Keratinocyte (primary cell): ENCODE measurements around the gene MLIP. TPM values are rescaled to one million over a fixed set of nuclear protein-coding genes. Genes with fewer than 3 reads are reported as not detected.
"Not testable (repeated sequence)": the region's sequence is repeated elsewhere in the genome, so short reads cannot be mapped to it uniquely, and the experiment has no call there.

Source experiments
- DNase-seq: peaks from one replicate; pipeline ENCODE4 v3.0.0-alpha.2; 2011; ENCODE audit warnings: low read depth, missing footprints, low spot score
- FAIRE-seq: peaks from 2 replicates; lab custom pipeline; 2011; peaks lifted over from hg19 to GRCh38; lab: Jason Lieb, UNC
- H2AFZ ChIP-seq: 2 replicates; pipeline ENCODE4 v1.6.0; 2012; ENCODE audit warnings: low read length, control low read depth, inconsistent platforms; ENCODE audit not compliant: control insufficient read depth
- H3K27ac ChIP-seq: 2 replicates; pipeline ENCODE4 v1.5.1; 2011; ENCODE audit warnings: low read length; ENCODE audit not compliant: control insufficient read depth, insufficient read depth
- H3K27me3 ChIP-seq: 3 replicates; pipeline ENCODE4 v1.6.0; 2011; ENCODE audit warnings: low read length; ENCODE audit not compliant: control insufficient read depth, insufficient read depth; ENCODE audit errors: extremely low read depth
- H3K36me3 ChIP-seq, 2 experiments: 2 replicates in 1 of 2; 3 replicates in 1 of 2; pipeline ENCODE4 v1.5.1; 2011; ENCODE audit warnings: low read length in 2 of 2, mild to moderate bottlenecking in 1 of 2; ENCODE audit not compliant: control insufficient read depth in 2 of 2, insufficient read depth in 2 of 2; ENCODE audit errors: extremely low read depth in 1 of 2
- H3K4me1 ChIP-seq: 3 replicates; pipeline ENCODE4 v1.5.1; 2011; ENCODE audit warnings: low read length; ENCODE audit not compliant: control insufficient read depth, insufficient read depth; ENCODE audit errors: extremely low read depth
- H3K4me2 ChIP-seq: 3 replicates; pipeline ENCODE4 v1.6.0; 2011; ENCODE audit warnings: low read depth, low read length; ENCODE audit not compliant: control insufficient read depth, insufficient read depth; ENCODE audit errors: extremely low read depth
- H3K4me3 ChIP-seq, 3 experiments: fragments of 200-600 bp in 1 of 3; sonication (generic) in 1 of 3; 2 replicates in 2 of 3; 3 replicates in 1 of 3; pipeline ENCODE4 v1.5.1; 2011 to 2016; ENCODE audit warnings: low read length in 3 of 3, mild to moderate bottlenecking in 3 of 3, control low read depth in 2 of 3, inconsistent platforms in 1 of 3, low read depth in 1 of 3, mixed read lengths in 1 of 3, mixed run types in 1 of 3, moderate library complexity in 1 of 3; ENCODE audit not compliant: control insufficient read depth in 2 of 3, insufficient read depth in 2 of 3; ENCODE audit errors: extremely low read depth in 1 of 3
- H3K79me2 ChIP-seq: 2 replicates; pipeline ENCODE4 v1.6.0; 2012; ENCODE audit warnings: low read length; ENCODE audit not compliant: control insufficient read depth, insufficient read depth
- H3K9ac ChIP-seq: 3 replicates; pipeline ENCODE4 v1.6.0; 2011; ENCODE audit warnings: low read length; ENCODE audit not compliant: control insufficient read depth, insufficient read depth; ENCODE audit errors: extremely low read depth
- H3K9me1 ChIP-seq: 3 replicates; pipeline ENCODE4 v1.6.0; 2011; ENCODE audit warnings: low read length; ENCODE audit not compliant: control insufficient read depth, insufficient read depth; ENCODE audit errors: extremely low read depth
- H3K9me3 ChIP-seq: 2 replicates; pipeline ENCODE4 v1.5.1; 2012; ENCODE audit warnings: low read depth, low read length; ENCODE audit not compliant: control insufficient read depth
- H4K20me1 ChIP-seq: 3 replicates; pipeline ENCODE4 v1.6.0; 2011; ENCODE audit warnings: low read length; ENCODE audit not compliant: control insufficient read depth, insufficient read depth; ENCODE audit errors: extremely low read depth
- CTCF ChIP-seq, 3 experiments: IDR thresholded peaks in 1 of 3; conservative IDR thresholded peaks in 1 of 3; optimal IDR thresholded peaks in 1 of 3; 2 replicates in 2 of 3; 3 replicates in 1 of 3; pipeline versions ENCODE3 to v1.5.1; 2011; ENCODE audit warnings: low read length in 3 of 3, mild to moderate bottlenecking in 3 of 3, moderate library complexity in 2 of 3, control low read depth in 1 of 3, inconsistent platforms in 1 of 3; ENCODE audit not compliant: insufficient read depth in 2 of 3; ENCODE audit errors: extremely low read depth in 1 of 3
- EZH2 ChIP-seq: IDR thresholded peaks from one replicate; pipeline ENCODE4 v1.6.1; 2012; ENCODE audit warnings: inconsistent platforms, mild to moderate bottlenecking, low read length, moderate library complexity
- dilution Hi-C: fragments of 300-500 bp; cut with MboI; formaldehyde crosslinking; loops from one replicate; pipeline ENCODE4 v1.7.0; 2020; ENCODE audit warnings: low sequenced_read_pairs; ENCODE audit not compliant: extremely low pct_ligation_motif_present
- polyA plus RNA-seq, 5 experiments: library from polyadenylated mRNA; depleted of rRNA in 3 of 5; stranded (reverse) in 3 of 5; stranded (forward) in 1 of 5; unstranded in 1 of 5; fragments of >200 nt; gene quantifications; 1 replicate in 1 of 5; 2 replicates in 3 of 5; 3 replicates in 1 of 5; pipeline versions ENCODE4 v1.2.1 to v1.2.3, GENCODE V29; 2011 to 2012; ENCODE audit warnings: missing spikeins in 2 of 5, low read depth in 1 of 5, low replicate concordance in 1 of 5

MLIP gene
- polyA plus RNA-seq, 1 donor (not counting 4 experiments of a cell fraction or from before 2014, with no cell fraction given), result 0.87 TPM

- H3K36me3 ChIP-seq, result no peaks in the 10 kb centered on the region
- FAIRE-seq, result no peak
- H4K20me1 ChIP-seq, result no peaks in the 10 kb centered on the region
- no peak overlapping the region for H2AFZ ChIP-seq
- H3K4me2 ChIP-seq, result no peak overlapping the region
- no peak overlapping the region for H3K27ac ChIP-seq
- H3K4me1 ChIP-seq, result no peaks in the 10 kb centered on the region
- H3K9ac ChIP-seq, result no peak overlapping the region
- H3K27me3 ChIP-seq, result no peaks in the 10 kb centered on the region
- H3K79me2 ChIP-seq, result no peaks in the 10 kb centered on the region
- no peak for TF ChIP-seq CTCF (optimal IDR thresholded peaks at IDR 0.05 in 1 of 3, IDR thresholded peaks at IDR 0.05 in 1 of 3, conservative IDR thresholded peaks at IDR 0.05 in 1 of 3; ENCODE audit: extremely low read depth in 1 of 3, insufficient read depth in 2 of 3, low read length in 3 of 3)
- no peak for TF ChIP-seq EZH2
- dilution Hi-C loops, result no loop called here
- H3K4me3 ChIP-seq, result no peak overlapping the region
- no peaks in the 10 kb centered on the region for H3K9me1 ChIP-seq
- no peaks in the 10 kb centered on the region for H3K9me3 ChIP-seq
- DNase-seq, result no peak
Measured at GRCh38 chr6:54248994-54249393, 137.8 kb downstream of the MLIP start.

DNA sequence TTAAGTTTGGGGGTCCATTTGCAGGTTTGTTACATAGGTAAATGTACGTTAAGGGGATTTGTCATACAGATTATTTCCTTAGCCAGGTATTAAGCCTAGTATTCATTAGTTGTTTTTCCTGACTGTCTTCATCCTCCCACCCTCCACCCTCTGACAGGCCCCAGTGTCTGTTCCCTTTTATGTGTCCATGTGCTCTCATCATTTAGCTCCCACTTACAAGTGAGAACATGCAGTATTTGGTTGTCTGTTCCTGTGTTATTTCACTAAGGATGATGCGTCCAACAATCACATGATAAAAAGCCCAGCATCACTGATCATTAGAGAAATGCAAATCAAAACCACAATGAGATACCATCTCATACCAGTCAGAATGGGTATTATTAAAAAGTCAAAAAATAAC lies 138.6 kb downstream of the MLIP start:
- H3K4me1 ChIP-seq, H4K20me1 ChIP-seq, H3K9ac ChIP-seq, H3K9me1 ChIP-seq, FAIRE-seq, H3K79me2 ChIP-seq, H3K4me2 ChIP-seq, H3K27me3 ChIP-seq, H2AFZ ChIP-seq, H3K36me3 ChIP-seq, DNase-seq, dilution Hi-C loops, H3K4me3 ChIP-seq, H3K9me3 ChIP-seq, H3K27ac ChIP-seq: not testable (repeated sequence)

- no peak for TF ChIP-seq CTCF (optimal IDR thresholded peaks at IDR 0.05 in 1 of 3, IDR thresholded peaks at IDR 0.05 in 1 of 3, conservative IDR thresholded peaks at IDR 0.05 in 1 of 3; ENCODE audit: extremely low read depth in 1 of 3, insufficient read depth in 2 of 3, low read length in 3 of 3)
- no peak for TF ChIP-seq EZH2
Measured at GRCh38 chr6:54252496-54252895, 141.3 kb downstream of the MLIP start.

More at GRCh38 chr6:54252496-54252895, 141.3 kb downstream of the MLIP start:
- dilution Hi-C loops, result no loop called here
- no peak overlapping the region for H3K9ac ChIP-seq
- H3K4me3 ChIP-seq, result no peak overlapping the region
- DNase-seq, result no peak
- no peaks in the 10 kb centered on the region for H3K36me3 ChIP-seq
- H4K20me1 ChIP-seq, result no peaks in the 10 kb centered on the region
- no peak for FAIRE-seq
- no peaks in the 10 kb centered on the region for H3K27me3 ChIP-seq
- H3K79me2 ChIP-seq, result no peaks in the 10 kb centered on the region
- no peak overlapping the region for H3K27ac ChIP-seq
- no peaks in the 10 kb centered on the region for H3K9me1 ChIP-seq
- no peak overlapping the region for H2AFZ ChIP-seq
- H3K4me2 ChIP-seq, result no peak overlapping the region
- no peaks in the 10 kb centered on the region for H3K9me3 ChIP-seq
- H3K4me1 ChIP-seq, result no peaks in the 10 kb centered on the region
